ENCODE data around the gene FGF8.

The FGF8 gene

DNA sequence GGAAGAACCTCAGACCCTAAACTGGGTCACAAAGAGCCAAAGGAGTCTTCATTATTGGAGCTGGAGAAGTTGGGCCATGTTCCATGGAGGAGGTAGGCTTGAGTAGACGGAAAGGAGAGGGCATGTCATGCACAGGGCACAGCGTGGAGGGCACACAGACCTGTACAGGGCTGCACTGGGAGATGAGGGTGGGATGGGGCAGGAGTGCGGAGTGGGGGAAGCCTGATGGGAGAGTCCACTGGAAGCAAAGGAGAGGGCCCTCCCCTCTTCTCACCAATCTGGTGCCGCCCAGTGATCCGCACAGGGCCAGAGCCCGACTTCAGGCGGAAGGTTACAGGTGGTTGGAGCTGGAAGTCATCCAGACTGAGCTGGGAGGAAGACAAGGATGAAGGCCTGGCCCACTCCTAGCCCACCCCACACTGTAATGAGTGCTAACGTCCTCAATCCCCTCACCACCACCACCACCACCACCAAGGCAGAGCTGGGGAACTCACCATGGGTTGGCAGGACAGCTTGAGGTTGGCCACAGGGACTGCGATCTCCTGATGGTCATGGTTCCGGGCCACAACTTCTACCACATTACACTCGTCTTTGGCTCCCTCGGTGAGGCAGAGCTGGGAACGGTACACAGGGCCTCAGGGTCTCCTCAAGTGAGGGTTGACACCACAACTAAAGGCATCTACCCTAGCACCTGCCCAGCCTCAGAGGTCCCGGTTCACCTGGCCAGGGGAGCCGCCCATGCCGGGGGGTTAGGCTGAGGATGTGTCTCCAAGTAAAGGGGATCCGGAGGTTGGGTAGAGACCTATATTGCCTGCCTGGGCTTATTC is 6.3 kb upstream of the FGF8 start:
- peak; percentile 13 for DNase-seq (ENCODE audit: low spot score)

DNA sequence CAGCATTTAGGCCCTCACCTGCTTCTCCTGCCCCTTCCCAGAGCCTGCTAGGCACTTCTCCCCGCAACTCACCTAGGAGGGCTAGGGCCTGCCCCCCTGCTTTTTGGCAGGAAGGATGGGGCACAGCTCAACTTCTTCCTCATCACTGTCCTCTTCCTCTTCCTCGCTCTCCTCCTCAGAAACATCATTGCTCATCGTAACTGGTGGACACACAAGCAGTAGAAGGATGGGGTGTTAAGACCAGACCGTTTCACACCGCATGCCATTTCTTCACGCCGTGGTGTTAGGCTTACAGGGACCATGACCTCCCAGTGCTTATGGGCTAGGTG is 5.7 kb upstream of the FGF8 start:
- no peak for DNase-seq (ENCODE audit: low spot score)

DNA sequence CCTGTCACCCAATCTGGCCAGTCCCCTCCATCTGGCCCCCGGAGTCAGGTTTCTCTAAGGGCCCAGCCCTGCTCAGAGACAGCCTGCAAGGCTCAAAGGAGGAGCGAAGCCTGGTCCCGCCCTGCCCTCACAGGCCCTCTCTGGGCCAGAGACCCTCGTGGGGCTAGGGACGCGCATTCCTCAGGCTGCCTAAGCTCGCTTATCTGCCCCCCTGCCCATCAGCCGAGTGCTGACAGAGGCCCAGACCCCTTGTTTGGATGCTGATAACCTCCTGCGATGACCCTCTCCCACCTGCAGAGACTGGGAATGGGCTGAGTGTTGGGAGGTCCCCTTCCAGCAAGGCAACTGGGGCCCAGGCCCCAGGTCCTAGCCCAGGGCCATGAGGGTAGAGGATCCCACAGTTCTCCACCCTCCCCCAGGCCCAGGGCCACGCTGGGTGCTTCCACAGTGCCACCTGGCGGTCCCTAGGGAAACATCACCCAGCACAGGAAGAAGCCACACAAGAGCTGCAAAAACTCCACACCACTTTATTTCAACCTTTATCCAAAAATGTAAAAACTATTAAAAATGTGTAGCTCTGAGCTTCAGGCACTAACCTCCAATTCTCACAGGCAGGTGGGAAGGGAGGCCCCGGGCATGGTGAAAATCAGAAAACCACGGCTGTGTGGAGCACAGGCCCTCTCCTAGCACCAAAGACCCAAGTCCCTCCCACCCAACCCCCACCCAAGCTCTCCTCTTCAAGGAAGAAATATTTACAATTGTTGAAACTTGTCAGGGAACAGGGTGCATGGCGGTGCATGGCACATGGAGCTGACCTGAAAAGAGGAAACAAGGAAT is 5.1 kb upstream of the FGF8 start:
- peak; percentile 80 for DNase-seq (ENCODE audit: low spot score)

DNA sequence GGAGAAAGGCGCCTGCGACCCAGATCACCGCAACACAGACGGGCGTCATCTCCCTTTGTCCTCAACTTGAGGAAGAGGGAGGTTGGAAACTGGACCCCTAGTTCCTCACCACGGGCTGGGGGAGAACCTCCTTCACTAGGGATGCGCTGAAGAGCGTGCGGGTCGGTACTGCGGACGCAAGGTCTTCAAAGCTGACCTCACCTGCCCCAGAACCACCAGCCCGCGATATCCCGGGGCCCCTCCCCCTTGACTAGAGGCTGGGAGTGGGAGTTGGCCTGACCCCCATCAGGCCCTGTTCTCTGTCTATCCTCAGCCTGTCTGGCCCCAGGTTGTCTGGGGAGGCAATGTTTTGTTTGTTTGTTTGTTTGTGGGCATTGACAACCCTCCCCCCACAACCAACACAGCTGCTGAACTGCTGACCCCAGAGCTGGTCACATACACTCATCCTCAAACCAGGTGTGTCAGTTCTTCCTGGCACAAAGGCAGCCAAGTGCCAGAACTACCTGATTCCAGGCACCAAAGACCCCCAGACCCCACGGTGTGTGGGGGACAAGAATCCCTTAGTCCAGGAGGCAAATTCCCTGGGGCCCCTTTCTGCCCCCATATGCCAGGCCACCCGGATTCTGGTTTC is 4.4 kb upstream of the FGF8 start:
- peak; percentile 24 for DNase-seq (ENCODE audit: low spot score)

DNA sequence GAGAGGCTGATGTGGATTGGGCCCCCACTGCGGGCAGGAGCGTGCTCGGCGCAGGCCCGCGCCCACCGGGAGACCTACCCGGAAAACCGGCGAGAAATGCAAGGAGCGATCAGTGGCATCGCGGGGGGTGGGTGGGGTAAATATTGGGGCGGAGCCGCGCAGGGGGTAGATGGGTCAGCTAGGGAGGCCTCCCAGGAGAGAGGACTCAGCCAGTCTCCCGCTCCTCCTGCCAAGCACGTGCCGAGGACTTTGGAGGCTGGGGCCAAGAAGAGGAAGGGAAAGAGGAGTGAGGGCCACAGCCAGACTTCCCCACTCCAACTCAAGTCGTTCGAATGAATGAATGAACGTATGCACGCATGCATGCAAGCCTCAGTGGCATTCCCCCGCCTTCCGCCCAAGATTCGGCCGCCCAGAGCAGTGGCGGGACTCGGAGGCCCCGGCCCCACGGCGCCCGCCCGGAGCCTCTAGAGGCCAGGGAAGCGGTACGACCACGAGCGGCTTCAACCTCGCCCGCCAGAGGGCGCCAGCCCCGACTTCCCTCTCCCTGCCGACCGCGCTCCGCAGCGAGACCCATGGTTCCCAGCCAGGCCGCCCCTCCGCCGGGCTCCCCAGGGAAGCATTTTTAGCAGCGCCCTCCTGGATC is 3.8 kb upstream of the FGF8 start:
- peak; percentile 81 for DNase-seq (ENCODE audit: low spot score)

DNA sequence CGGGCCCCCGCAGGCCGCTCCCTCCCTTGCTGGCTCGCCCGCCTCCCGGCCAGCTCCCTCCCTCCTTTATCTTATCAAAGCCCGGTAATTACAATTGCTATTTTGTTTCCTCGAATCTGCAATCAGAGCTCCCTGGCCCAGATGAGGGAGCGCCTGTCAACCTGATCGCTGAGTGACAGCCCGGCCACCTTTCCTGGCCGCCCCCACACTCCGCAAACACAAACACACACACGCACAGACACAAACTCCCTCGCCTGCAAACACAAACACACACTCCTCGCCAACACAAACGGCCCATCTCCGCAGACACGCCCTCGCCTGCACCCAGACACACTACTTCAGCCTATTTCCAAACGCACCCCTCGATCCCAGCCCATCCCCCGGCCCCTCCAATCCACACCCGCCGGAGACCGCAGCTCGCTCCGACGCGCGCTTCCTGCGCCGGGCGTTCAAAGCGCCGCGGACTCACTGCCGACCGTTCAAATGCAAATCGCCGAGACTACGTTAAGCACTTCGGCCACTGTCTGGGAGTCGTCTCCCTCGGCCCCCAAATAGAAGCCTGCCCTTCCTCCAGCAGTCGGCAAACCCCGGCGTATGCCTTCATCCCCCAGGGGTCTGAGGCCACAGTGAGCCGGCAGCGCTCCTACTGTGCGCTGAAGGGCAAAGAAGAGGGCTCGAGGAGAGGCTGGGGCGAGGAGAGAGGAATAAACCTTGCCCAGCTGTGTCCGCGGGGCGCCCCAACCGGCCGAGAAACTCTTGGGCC is 3.0 kb upstream of the FGF8 start:
- no peak for DNase-seq (ENCODE audit: low spot score)

DNA sequence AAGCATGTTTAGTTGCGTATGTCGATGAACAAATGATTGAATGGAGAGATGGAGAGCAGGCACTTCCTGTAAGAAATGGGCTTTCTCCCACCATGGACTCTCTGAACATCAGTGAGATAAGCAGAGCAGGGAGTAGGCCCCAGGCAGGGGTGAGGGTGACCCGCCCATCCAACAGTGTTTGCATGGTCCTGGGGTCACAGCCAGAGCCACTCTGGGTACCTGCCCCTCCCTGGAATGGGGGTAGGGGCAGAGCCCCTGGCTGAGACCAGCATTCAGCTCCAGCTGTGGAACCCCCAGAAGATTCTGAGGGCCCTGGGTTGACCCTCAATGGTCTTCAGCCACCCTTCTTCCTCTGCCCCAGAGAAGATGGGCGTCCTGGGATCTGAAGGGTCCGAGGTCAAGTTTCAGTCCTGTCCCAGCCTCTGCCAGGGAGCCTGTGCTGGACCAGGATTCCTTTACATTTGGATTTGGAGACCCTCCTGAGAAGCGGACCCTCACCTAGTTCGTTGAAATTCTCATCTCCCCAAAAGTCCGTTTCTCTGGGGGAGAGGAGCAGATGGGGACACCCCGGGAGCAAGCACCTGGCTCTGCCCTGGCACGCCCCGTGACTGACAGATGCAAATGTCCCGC is 2.4 kb upstream of the FGF8 start:
- DNase-seq (ENCODE audit: low spot score), result no peak

DNA sequence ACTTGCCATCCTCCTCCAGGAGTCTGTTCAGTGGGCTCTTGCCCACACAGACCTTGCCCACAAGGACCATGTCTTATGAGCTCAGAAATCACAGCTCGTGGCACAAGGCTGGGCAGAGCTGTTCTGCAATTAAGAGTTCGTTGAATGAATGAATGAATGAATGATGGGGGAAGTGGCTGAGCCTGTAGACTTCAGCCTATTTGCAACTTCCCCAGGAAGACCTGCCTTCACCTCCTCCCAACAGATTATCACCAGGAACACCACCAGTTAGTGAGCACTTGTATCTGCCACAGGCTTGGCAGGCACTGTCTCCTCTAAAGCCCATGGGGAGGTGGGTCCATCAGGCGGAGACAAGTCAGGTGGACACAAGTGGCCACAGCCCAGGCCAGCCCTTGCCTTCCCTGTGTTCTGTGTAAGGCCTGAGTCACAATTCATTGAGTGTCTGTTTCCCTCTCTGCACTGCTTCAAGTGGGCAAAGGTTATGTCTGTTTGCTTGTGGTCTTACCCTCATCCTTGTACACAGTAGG is 1.8 kb upstream of the FGF8 start:
- DNase-seq (ENCODE audit: low spot score), result no peak

DNA sequence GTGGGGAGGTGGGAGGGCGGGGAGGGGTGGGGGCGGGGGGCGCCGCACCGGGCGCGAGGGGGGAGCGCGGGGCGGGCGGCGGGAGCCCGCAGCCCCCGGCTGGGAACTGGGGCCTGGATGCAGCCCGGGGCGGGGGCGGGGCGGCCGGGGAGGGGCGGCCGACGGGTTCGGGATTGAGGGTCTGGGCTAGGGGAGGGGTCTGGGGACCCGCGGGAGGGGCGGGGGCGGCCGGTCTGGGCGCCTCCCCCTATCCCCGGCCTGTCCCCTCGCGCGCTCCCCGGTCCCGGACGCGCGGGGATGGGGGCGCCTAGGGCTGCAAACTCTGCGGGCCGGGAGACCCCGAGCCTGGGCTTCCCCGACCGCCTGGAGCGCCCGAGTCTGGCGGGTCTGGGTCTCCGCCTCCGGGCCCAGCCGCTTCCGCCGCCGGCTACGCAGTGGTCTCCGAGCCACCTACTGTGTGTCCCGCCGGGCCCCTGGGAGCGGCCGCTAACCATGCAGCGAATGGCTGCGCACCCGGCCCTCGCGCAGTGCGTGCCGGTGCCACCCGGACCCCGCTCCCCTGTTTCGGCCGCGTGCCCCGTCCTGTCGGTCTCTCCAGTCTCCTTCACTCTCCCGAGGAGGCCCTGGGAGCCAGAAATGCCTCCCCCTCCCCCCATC is 375 bp upstream of the FGF8 start:
- DNase-seq (ENCODE audit: low spot score), result peak; percentile 24

DNA sequence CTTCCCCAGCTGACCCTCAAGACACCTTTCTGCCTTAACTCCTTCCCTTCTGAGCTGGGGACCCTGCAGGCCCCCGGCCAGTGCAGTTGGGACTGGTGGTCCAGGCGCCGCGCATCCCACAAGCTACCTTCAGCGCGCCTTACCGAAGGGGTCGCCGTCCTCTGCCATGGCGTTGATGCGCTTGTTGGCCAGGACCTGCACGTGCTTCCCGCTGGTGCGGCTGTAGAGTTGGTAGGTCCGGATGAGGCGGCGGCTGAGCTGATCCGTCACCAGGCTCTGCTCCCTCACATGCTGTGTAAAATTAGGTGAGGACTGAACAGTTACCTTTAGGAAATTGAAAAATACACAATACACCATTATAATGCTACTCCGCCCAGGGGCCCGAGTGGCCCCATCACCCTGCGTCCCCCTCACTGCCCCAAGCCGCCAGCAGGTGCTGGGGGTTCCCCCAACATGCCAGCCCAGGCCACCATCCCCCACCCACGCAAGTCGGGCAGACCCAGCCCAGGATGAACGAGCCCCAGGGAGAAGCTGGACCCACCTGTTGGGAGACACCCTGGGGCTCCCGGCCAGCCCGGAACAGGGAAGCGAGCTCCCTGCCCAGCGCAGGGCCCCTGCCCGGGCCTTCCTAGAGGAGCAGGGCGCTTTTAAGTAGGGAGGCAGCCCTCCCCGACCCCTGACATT is 1.2 kb downstream of the FGF8 start:
- DNase-seq (ENCODE audit: low spot score), result peak; percentile 28

DNA sequence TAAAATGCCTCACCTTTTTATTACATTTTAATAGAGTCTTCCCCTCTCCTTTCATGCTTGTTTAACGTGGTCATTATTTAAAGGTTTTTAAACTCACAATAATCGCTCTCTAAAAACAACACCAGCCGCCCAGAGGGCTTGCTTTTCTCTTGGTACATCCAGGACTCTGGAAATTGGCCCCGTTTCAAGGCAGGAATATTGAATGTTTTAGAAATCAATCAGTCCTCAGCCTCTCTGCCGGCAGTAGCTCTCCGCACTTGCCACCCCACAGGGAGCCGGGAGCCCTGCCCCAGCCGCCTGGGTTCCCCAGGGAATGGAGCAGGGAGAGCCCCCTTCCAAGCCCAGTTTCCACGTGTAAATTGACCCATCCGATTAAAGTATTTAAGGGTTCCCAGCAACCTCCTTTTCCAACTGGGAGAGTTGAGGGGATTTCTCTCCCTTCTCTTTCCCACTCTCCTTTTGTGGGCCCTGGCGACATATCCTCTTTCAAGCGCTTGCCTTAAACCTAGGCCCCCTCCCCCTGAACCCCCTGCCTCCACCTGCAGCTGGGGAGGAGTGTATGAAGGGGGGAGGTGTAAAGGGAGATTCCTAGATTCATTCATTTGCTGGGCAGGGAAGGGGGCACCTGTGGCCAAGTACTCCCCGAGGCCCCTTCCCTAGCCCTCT is 1.9 kb downstream of the FGF8 start:
- DNase-seq (ENCODE audit: low spot score), result no peak

DNA sequence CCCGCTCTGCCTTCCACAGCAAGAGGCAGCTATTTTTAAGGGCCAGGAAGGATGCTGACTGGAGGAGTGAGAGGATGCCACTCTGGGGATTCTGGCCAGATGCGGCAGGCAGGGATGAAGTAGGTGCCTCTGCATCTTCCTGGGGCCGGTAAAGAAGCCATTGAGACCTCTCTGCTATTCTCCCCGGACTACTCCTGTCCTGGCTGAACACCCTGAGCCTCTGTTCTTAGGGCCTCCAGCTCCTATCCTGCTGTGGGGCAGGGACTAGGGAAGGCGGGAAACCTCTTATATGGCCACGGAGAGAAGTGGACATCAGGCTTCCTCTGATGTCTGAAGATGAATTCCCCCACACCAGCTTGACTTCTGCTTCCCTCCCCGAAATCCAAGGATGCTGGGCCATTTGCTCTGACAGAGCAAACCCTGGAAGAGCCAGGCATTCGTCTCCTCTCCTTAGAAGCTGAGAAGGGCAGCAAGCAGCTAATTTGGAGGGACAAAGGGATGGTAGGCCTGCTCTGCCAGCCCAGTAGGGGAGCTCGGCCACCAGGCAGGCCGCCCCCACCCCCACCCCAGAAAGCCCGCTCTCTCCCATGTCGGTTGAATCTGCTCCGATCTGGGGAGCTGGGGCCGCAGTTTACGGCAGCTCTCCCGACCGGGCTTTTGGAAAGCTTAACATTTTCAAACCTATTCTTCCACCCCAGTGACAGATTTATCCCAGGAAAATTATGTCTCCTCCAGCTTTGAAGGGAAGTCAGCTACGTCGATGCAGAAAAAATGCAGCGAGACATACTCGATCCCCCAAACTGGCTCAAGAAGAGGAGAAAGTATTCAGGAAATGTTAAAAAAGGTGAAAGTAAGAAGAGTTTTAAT is 2.8 kb downstream of the FGF8 start:
- no peak for DNase-seq (ENCODE audit: low spot score)

DNA sequence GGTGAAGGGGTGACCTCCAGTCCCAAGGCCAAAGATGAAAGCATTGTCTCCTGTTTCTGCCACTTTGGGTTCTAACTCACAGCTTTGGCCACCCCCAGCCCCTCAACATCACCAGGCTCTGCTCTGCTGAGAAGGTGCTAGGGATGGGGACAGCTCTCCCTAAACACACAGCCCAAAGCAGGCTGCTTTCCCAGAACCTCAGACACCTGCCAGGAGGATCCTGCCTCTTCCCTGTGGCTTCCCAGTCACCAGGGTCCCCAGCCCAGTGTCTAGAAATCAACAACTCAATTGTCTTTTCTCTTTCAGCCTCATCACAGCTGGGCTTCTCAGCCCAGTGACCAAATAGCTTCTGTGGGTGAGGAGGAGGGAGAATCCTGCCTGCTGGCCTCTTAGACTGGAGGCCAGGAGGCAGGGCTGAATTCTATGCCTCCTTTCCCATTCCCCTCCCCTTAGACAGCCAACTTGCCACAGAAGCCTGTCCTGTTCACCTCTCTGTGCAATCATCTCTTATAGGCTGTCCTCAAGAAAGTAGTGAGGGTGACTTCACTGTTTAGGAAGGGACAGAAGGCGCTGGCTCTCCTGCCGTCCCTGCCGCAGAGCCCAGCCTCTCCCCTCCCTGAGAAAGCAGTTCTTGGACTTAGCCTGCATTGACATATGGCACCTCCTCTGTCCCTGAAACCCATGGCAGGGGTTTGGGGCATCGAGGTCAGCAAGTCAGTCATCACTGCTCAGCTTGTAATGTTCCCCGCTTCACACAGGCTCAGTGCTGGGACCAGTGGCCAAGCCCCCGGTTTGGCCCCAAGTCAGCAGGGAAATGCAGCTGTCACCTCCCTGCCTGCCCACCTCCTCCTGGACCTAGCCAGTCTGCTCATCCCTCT is 3.7 kb downstream of the FGF8 start:
- DNase-seq (ENCODE audit: low spot score), result no peak

DNA sequence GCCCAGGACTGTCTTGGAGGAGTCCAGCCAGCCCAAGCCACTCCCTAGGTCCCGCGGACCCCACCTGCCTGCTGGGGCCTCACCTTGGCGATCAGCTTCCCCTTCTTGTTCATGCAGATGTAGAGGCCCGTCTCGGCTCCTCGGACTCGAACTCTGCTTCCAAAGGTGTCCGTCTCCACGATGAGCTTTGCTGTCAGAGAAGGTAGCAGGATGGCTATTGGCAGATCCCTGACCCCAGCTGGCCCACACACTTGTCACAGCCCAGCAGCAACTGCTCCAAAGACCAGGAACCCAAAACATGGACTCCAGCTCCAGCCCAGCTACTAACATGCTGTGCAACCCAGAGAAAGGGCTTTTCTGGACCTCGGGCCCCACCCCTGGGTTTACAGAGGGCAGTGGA is 4.5 kb downstream of the FGF8 start:
- no peak for DNase-seq (ENCODE audit: low spot score)

DNA sequence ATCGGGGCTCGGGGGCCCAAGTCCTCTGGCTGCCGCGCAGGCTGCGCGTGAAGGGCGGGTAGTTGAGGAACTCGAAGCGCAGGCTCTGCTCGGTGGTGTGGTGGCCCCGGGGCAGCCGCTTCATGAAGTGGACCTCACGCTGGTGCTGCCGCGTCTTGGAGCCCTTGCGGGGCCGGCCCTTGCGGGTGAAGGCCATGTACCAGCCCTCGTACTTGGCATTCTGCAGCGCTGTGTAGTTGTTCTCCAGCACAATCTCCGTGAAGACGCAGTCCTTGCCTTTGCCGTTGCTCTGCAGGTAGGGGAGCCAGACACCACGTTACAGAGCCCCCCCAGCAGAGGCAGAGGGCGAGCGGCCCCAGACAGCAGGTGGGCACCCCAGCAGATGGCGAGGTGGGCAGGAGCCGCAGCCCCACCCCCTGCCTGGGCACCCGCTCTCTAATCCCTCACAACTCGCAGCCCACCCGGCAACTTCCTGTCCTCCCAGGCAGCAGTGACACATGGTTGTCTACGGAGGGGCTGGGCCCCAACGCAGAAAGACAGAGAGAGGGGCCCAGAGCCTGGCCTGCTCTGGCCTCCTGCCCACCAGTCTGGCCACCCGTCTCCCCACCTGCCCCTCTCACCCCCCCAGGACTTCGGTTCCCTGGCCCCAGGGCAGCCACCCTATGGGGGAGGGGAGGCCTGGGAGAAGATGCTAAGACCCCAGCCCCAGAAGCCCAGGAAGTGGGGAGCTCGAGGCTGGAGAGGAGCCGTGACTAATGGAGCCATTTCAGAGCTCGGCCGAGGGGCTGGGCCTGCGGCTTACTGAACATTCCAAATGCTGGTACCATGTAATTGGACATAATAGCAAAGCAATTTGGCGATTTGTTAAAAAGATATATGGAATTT is 5.3 kb downstream of the FGF8 start:
- peak; percentile 20 for DNase-seq (ENCODE audit: low spot score)

DNA sequence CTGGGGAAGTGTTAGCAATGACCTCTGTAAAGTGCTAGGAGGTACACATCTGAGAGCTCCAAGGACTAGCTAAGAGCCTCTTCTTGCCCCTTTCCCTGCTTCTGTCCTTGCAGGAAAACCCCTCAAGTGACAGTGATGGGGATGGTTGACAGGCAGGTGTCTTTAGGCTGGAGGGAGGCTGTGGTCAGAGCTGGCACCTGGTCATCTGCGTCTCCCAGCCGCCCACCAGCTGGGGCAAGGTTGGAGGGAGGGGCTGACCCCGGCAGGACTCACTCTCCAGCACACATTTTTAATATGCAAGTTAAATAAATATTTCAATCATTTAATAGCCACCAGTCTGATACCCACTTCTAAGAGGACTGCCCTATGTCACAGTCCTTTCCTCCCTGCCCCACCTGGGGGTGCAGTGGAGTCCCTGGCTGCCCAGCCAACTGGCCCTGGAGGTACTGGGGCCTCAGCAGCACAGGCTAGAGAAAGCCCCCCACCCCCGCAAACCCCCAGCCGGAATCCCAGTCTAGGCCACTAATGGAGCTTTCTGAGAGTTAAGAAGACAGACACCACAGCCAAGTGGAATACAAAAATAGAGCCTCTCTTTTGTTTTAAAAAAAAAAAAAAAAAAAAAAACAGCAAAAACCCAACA is 6.3 kb downstream of the FGF8 start:
- peak; percentile 11 for DNase-seq (ENCODE audit: low spot score)
